Measurements from ENCODE around the gene FUT7.
A peak's percentile ranks its signal among the peaks of the same experiment; 100 is the strongest.

Gene FUT7

GRCh38 chr9:137031904-137032640 lies at the start of gene FUT7:
Gene FUT7, minus strand, starts transcription at chr9:137032088. Its CDS starts 97 bp downstream, at chr9:137031991.
- no peak for TF ChIP-seq Cebpa-rat (IDR thresholded peaks at IDR 0.05)
- H4K20me1 ChIP-seq, result peaks cover 5% of the 10 kb centered on the region
- H3K4me2 ChIP-seq, result peak within 1 kb of the TSS; percentile 94
- no peaks in the 10 kb centered on the region for H3K27me3 ChIP-seq
- H3K4me1 ChIP-seq, result peaks cover 87% of the 10 kb centered on the region
- H3K9ac ChIP-seq, result peak within 1 kb of the TSS; percentile 80
- H3K27ac ChIP-seq, result peak within 1 kb of the TSS; percentile 94
- H3K4me3 ChIP-seq, result peak within 1 kb of the TSS; percentile 74
- H3K9me3 ChIP-seq, result no peaks in the 10 kb centered on the region
- peaks cover 6% of the 10 kb centered on the region for H3K36me3 ChIP-seq

- H3K27ac ChIP-seq, result no peak overlapping the region; the same call in 1 of the 2 replicates
- no peak for TF ChIP-seq Cebpa-rat (IDR thresholded peaks at IDR 0.05)
- peak overlapping the region; percentile 25; the same call in 1 of the 2 replicates for H3K4me3 ChIP-seq
- no peaks in the 10 kb centered on the region for H3K27me3 ChIP-seq
- peak overlapping the region; percentile 28; the same call in 1 of the 2 replicates for H3K9ac ChIP-seq
- H3K36me3 ChIP-seq, result peaks cover 38% of the 10 kb centered on the region
- peaks cover 81% of the 10 kb centered on the region for H3K4me1 ChIP-seq
- H3K4me2 ChIP-seq, result peak overlapping the region; percentile 97
- H4K20me1 ChIP-seq, result peaks cover 67% of the 10 kb centered on the region
- H3K9me3 ChIP-seq, result no peaks in the 10 kb centered on the region
Measured at GRCh38 chr9:137080260-137081122, 48.6 kb upstream of the FUT7 start.

- Histone ChIP-seq H3K9ac (peak overlapping the region; percentile 28; the same call in 1 of the 2 replicates), H3K9me3 (no peaks in the 10 kb centered on the region), H3K4me1 (peaks cover 81% of the 10 kb centered on the region), H4K20me1 (peaks cover 64% of the 10 kb centered on the region), H3K4me2 (peak overlapping the region; percentile 97), H3K27ac (no peak overlapping the region), H3K27me3 (no peaks in the 10 kb centered on the region), H3K36me3 (peaks cover 38% of the 10 kb centered on the region), H3K4me3 (no peak overlapping the region; the same call in 1 of the 2 replicates)
- TF ChIP-seq Cebpa-rat (IDR thresholded peaks at IDR 0.05), result no peak
Measured at GRCh38 chr9:137079401-137079787, 47.5 kb upstream of the FUT7 start.

GRCh38 chr9:137078701-137079400 lies 47.0 kb upstream of the FUT7 start:
- H3K9me3 ChIP-seq, result no peaks in the 10 kb centered on the region
- peaks cover 81% of the 10 kb centered on the region for H3K4me1 ChIP-seq
- no peak overlapping the region for H3K27ac ChIP-seq

GRCh38 chr9:137077758-137078693 lies 46.1 kb upstream of the FUT7 start:
- Histone ChIP-seq H3K9me3 (no peaks in the 10 kb centered on the region), H3K36me3 (peaks cover 38% of the 10 kb centered on the region), H3K27me3 (no peaks in the 10 kb centered on the region), H4K20me1 (peaks cover 50% of the 10 kb centered on the region), H3K4me2 (peak overlapping the region; percentile 97), H3K27ac (peak overlapping the region; percentile 64), H3K9ac (peak overlapping the region; percentile 79), H3K4me1 (peaks cover 80% of the 10 kb centered on the region), H3K4me3 (peak overlapping the region; percentile 81)
- TF ChIP-seq Cebpa-rat (IDR thresholded peaks at IDR 0.05), result no peak

More at GRCh38 chr9:137078701-137079400, 47.0 kb upstream of the FUT7 start:
- TF ChIP-seq Cebpa-rat (IDR thresholded peaks at IDR 0.05), result no peak
- peaks cover 38% of the 10 kb centered on the region for H3K36me3 ChIP-seq
- peaks cover 58% of the 10 kb centered on the region for H4K20me1 ChIP-seq
- H3K4me2 ChIP-seq, result peak overlapping the region; percentile 97
- H3K9ac ChIP-seq, result peak overlapping the region; percentile 79
- no peaks in the 10 kb centered on the region for H3K27me3 ChIP-seq
- peak overlapping the region; percentile 81 for H3K4me3 ChIP-seq

GRCh38 chr9:137077010-137077747 lies 45.3 kb upstream of the FUT7 start, which contains the start of gene UAP1L1:
Gene UAP1L1, plus strand, starts transcription at chr9:137077517. Its CDS starts 16 bp downstream, at chr9:137077533.
- Histone ChIP-seq H3K27ac (peak within 1 kb of the TSS; percentile 64), H3K4me2 (peak within 1 kb of the TSS; percentile 97), H3K9me3 (no peaks in the 10 kb centered on the region), H3K4me3 (peak within 1 kb of the TSS; percentile 81), H3K36me3 (peaks cover 34% of the 10 kb centered on the region), H3K27me3 (no peaks in the 10 kb centered on the region), H3K9ac (peak within 1 kb of the TSS; percentile 79), H4K20me1 (peaks cover 42% of the 10 kb centered on the region), H3K4me1 (peaks cover 72% of the 10 kb centered on the region)
- no peak for TF ChIP-seq Cebpa-rat (IDR thresholded peaks at IDR 0.05)

GRCh38 chr9:137076636-137077009 lies 44.7 kb upstream of the FUT7 start:
- Histone ChIP-seq H3K4me2 (peak overlapping the region; percentile 70), H4K20me1 (peaks cover 36% of the 10 kb centered on the region), H3K4me1 (peaks cover 68% of the 10 kb centered on the region), H3K36me3 (peaks cover 29% of the 10 kb centered on the region), H3K4me3 (no peak overlapping the region; the same call in 1 of the 2 replicates), H3K9ac (no peak overlapping the region), H3K27ac (no peak overlapping the region), H3K9me3 (no peaks in the 10 kb centered on the region), H3K27me3 (no peaks in the 10 kb centered on the region)
- no peak for TF ChIP-seq Cebpa-rat (IDR thresholded peaks at IDR 0.05)

- Histone ChIP-seq H4K20me1 (peaks cover 23% of the 10 kb centered on the region), H3K27me3 (no peaks in the 10 kb centered on the region), H3K4me2 (peak overlapping the region; percentile 82), H3K27ac (peak overlapping the region; percentile 58), H3K4me3 (no peak overlapping the region), H3K36me3 (peaks cover 16% of the 10 kb centered on the region), H3K4me1 (peaks cover 69% of the 10 kb centered on the region), H3K9ac (no peak overlapping the region), H3K9me3 (no peaks in the 10 kb centered on the region)
- TF ChIP-seq Cebpa-rat (IDR thresholded peaks at IDR 0.05), result peak; percentile 86
Measured at GRCh38 chr9:137075275-137075775, 43.4 kb upstream of the FUT7 start.

Data from BLaER1 (cell line).